SIG-M5 treated with dmso at 0.1 percent for 504 hours (cell line): ENCODE measurements around the gene FGF18.
"Not testable (repeated sequence)": the region's sequence is repeated elsewhere in the genome, so short reads cannot be mapped to it uniquely, and the experiment has no call there.

Experiments
- DNase-seq: peaks from one replicate; lab custom pipeline; 2025; ENCODE audit not compliant: unreplicated experiment; lab: John Stamatoyannopoulos, UW

The FGF18 gene

DNA sequence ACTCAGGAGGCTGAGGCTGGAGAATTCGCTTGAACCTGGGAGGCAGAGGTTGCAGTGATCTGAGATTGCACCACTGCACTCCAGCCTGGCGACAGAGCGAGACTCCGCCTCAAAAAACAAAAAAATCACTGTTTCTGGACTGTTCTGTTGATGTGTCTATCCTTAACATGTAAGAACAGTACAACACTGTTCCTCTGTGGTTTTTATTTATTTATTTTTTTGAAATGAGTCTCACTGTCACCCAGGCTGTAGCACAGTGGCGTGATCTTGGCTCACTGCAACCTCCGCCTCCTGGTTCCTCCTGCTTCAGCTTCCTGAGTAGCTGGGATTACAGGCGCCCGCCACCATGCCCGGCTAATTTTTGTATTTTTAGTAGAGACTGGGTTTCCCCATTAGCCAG lies 20.8 kb upstream of the FGF18 start:
- DNase-seq = not testable (repeated sequence)

DNA sequence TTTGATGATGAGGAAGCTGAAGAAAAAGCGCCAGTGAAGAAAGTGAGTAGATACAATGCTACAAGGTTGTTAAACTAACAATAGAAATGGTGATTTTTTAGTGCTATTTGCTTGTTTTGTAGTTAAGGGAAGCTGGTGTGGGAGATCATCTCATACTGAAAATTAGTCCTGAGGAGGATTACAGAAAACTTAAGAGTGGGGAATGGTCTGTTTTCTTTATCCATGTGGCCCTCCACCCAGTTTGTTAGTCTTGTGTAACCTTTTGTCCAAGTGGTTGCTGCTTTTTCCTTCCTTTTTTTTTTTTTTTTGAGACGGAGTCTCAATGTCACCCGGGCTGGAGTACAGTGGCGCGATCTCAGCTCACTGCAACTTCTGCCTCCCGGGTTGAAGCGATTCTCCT lies 19.3 kb upstream of the FGF18 start:
- DNase-seq = no peak

DNA sequence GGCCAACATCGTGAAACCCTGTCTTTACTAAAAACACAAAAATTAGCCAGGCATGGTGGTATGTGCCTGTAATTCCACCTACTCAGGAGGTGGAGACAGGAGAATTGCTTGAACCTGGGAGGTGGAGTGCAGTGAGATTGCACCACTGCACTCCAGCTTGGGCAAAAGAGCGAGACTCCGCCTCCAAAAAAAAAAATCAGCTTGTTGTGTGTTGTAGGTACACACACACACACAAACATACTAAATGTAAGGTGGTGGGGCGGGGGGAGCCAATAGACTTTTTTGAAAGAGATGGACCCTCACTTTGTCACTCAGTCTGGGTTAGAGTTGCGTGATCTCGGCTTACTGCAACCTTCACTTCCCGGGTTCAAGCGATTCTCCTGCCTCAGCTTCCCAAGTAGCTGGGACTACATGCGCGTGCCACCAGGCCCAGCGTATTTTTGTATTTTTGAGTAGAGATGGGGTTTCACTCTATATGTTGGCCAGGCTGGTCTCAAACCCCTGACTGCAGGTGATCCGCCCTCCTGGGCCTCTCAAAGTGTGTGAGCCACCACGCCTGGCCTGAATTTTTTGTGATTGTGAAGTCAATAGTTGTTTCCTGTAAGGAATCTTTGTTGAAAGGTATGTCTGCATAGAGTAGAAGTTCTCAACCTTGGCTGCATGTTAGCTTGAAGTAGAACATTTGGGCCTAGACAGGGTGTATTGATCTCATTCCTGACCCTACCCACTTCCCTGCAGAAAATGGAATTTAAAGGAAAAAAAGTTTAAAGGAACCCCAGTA lies 18.1 kb upstream of the FGF18 start:
- DNase-seq = no peak

DNA sequence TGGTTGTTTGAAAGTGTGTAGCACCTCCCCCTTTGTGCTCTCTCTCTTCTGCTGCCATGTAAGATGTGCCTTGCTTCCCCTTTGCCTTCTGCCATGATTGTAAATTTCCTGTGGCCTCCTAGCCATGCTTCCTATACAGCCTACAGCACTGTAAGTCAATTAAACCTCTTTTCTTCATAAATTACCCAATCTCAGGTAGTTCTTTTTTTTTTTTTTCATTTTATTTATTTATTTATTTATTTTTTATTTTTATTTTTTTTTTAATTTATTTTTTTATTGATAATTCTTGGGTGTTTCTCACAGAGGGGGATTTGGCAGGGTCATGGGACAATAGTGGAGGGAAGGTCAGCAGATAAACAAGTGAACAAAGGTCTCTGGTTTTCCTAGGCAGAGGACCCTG lies 16.7 kb upstream of the FGF18 start:
- not testable (repeated sequence) for DNase-seq

DNA sequence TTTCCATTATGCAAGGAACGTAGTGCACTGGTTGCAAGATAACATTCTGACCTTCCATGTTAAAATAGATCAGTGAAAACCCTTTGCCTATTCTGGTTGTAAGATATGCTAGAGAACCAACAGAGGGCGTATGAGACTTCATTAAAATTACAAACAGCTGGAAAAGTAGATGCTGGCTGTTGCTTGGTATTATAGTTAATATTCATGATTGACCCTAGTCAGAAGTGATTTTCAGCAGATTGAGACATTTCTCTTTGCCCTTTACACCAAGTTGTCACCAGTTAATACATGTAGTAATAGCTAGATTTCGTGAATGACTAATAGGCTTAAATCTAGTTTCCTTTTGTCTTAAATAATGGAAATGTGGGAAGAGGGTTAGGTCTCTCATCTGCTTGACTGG lies 13.8 kb upstream of the FGF18 start:
- DNase-seq = peak; percentile 66

DNA sequence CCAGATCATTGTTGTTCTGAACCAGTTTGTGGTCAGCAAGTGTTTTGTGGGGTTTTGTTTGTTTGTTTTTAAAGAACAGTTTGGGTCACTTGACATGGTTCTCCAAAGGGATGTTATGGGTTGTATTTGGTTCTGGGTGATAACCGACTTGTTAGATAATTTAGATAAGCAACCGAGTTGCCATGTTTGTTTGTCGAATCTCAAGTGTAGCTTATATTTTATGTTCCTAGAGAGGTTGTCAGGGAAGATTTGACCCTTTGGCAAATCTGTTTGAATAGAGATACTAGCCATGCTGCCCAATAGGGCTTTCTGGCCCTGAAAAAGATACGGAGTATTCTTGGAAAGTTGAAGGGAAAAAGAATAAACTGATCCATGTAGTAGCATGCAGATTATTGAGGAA lies 12.2 kb upstream of the FGF18 start:
- DNase-seq = no peak

DNA sequence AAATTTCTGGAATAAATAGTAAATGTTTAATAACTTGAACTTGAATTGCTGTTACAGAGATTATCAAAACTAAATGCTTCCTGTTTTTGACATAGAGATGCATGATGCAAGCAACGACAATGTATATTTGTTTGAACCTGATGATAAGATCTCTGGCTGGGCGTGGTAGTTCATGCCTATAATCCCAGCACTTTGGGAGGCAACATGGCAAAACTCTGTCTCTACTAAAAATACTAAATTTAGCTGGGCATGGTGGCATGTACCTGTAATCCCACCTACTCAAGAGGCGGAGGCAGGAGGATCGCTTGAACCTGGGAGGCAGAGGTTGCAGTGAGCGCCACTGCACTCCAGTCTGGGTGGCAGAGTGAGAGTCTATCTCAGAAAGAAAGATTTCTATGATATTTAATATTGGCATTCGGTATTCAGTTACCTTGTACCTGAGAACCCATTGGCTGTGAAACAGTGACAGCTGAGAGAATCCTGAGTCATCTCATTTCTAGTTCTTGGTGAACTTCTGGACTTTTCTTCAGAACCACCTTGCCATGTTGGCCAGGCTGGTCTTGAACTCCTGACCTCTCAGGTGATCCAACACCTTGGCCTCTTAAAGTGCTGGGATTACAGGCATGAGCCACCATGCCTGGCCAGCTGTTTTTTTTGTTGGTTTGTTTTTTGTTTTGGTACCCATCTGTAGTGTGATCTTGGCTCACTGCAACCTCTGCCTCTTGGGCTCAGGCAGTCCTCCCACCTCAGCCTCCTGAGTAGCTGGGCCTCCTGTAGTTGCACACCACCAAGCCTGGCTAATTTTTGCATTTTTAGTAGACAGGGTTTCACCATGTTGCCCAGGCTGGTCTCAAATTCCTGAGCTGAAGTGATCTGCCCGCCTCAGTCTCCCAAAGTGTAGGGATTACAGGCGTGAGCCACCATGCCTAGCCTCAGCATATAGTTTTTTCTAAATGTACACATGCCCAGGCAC lies 10.0 kb upstream of the FGF18 start:
- no peak for DNase-seq

- DNase-seq = no peak
These were observed 9.3 kb upstream of the FGF18 start for GRCh38 chr5:171410181-171410580.

GRCh38 chr5:171412186-171412585 lies 7.3 kb upstream of the FGF18 start:
- DNase-seq = no peak

DNA sequence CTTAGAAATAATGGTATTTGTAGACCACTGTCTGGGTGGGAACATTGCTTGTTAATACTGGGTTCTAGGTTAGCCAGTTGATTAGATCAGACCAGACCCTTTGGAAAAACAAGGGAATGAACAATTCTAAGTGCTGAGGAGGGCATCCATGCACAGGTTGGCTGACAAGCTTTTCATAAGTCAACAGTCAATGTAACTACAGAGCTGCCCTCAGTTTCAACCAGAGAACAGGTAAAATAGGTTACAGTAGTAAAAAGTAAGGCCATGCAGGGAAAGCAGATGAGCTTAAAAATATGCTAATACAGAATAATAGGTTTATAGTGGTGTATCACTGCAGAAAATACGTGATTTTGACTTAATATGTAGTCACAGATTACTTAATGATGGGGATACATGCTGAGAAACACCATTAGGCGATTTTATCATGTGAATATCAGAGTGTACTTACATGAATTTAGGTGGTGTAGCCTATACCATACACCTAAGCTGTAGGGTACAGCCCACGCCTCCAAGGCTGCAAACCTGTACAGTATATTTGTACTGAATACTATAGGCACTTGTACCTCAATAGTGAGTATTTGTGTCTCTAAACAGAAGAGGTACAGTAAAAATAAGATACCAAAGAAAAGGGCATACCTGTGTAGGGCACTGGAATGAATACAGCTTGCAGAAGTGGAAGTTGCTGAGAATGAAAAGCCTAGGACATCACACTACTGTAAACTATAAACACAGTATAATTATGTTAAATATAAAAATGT lies 6.1 kb upstream of the FGF18 start:
- no peak for DNase-seq

- DNase-seq = not testable (repeated sequence)
These were observed 5.5 kb upstream of the FGF18 start for GRCh38 chr5:171413993-171414392.

- no peak for DNase-seq
These were observed 4.2 kb upstream of the FGF18 start for GRCh38 chr5:171415115-171415730.

DNA sequence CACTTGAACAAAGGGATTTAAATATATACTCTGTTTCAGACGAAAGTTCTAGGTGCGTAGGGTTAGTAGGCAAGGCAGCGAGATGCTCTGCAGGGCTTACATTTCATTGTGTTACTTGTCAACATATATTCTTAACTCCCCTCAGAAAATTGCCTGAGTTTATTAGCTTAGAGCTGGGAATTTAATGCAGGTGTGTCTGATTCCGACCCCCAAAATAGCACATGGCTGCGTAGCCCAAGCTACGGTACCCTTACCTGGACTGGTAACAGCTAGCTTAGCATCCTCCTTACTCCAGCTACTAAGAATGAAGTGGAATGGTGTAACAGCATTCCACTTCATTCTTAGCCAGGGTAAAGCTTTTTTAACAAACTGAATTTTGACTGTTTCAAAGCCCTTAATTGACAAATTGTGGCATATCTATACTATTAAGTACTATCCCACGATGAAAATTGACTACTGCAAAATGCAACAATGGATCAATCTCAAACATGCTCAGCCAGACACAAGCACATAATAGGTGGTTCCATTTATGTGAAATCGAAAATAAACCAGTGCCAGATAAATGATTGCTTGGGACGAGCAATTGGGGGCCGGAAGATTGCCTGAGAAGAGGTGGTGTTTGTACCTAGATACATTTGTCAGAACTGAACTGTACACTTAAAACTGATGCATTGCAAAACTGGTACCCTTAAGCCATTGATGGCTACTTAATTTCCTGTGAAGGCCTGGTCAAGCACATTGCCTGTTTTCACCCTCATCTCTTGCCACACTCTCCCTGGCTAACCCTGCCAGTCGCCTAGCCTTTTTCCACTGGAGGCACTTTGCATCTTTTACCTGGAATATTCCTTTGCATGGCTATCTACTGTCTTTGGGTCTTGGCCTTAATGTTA lies 3.0 kb upstream of the FGF18 start:
- no peak for DNase-seq

DNA sequence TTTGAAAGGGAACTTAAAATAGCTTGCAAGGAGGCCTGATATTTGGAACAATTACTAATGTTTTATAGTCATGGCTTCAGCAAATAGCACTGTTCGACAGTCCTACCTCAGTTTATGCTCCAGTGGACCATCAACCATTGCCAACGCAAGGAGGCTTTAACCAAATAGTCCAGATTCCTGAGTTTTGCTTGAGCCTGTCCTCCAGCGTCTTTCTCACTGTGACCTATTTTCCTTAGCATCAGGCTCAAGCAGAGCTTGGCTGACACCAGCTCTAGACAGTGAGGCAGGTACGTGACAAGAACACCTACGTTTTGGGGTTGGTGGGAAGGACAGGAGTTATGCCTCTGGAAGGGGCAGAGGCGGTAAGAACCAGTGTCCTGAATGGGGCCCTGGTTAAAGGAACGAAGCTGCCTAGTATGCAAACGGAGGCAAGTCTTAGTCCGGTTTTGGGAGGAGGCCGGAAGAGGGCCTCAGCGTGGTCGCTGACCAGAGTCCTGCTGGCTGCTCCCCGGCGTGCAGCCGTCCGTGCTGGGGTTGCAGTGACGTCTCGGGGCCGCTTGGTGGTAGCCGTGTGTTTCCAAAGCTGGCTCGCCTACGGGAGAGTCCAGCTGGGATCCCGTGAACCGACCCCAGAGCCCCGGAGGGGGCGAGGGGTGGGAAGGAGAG lies 998 bp upstream of the FGF18 start:
- peak; percentile 55 for DNase-seq

DNA sequence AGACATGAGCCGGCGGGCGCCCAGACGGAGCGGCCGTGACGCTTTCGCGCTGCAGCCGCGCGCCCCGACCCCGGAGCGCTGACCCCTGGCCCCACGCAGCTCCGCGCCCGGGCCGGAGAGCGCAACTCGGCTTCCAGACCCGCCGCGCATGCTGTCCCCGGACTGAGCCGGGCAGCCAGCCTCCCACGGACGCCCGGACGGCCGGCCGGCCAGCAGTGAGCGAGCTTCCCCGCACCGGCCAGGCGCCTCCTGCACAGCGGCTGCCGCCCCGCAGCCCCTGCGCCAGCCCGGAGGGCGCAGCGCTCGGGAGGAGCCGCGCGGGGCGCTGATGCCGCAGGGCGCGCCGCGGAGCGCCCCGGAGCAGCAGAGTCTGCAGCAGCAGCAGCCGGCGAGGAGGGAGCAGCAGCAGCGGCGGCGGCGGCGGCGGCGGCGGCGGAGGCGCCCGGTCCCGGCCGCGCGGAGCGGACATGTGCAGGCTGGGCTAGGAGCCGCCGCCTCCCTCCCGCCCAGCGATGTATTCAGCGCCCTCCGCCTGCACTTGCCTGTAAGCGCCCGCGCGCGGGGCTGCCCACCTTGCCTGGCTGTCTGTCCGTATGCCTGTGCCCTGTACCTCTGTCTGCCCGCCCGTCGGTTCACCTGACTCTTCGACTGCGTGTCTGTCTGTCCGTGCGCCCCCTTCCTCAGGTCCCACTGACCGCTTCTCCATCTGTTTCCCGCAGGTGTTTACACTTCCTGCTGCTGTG lies 412 bp downstream of the FGF18 start:
- DNase-seq = no peak

DNA sequence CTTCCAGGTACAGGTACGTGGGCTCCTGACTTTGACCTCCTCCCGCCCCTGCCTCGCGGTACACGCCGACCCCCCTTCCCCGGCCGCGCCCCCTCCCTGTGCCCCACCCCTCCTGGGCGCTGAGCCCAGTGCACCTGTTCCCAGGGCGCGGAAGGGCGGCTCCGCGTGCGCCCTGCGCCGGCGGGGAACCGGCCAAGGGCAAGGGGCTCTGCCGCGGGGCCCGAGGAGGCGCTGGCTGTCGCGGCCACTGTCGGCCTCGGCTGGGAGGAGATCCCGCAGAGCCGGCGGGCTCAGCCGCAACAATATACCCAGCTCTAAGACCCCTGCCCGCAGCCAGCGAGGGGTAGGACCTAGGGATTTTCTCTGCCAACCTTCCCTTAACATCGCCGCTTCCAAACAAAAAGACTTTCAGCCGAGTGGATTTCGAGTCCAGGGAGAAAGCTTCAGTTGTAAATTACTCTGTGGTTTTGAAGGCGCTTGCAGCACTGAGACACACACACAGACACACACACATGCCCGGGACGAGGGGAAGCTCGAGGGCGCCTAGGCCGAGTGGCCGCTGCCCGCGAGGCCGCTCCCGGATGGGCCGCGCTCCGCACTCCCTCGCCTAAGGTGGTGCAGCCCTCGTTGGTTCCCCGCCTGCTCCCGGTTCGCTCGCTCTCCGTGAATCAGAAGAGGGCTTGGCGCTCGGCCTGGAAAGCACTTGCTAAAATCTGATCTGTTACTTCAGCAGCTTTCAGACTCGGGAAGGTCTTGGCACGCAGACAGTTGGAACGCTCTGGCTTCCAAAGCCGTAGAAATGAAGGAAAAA lies 1.2 kb downstream of the FGF18 start:
- no peak for DNase-seq

DNA sequence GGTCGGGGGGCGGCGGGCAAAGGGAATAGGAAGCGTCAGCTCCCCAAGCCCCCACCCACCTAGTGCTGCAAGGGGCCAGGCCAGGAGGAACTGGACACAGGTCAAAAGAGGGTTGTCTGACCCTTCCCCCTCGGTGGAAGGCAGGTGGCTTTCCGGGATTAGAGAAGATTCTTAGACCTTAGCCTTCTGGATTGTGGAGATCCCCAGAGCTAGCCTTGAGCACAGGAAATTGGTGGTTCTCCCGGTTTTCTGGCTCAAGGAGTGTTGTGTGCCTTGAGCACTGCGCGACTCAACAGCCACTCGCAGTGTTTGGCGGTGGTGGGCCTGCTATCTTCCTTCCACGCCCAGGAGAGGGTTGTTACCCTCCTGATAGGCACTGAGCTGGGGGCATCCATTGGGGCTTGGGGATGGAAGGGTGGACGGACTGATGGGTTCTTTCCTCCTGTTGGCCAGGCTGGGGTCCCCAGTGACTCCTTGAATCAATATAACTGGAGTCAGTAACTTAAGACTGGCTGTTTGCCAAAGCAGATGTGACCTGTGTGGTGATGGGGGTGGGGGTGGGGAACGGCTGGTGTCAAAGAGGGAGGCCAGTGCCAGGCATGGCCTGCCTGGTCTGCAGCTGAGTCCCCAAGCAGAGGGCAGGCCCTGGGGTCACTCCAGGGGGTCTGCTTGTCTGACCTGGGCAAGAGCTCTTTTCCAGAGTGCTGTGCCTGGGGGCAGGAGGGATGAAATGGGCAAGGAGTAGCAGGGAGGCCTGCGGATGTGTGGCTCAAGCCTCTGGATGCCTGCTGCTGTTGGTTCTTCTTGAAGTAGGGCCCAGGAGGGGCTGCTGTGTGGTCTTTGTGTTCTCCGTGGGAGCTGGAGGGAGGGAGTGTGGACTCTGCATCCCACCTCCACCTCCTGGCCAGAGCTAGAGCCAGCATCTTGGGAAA lies 2.1 kb downstream of the FGF18 start:
- no peak for DNase-seq
